HFF-Myc (cell line): Measurements from ENCODE around the gene TMEM132D.

ENCODE experiments used
- DNase-seq: peaks from one replicate; pipeline ENCODE4 v3.0.0-alpha.2; 2011; ENCODE audit warnings: low read depth; ENCODE audit errors: extremely low read depth
- H3K4me3 ChIP-seq: replicated peaks from 2 replicates; pipeline ENCODE4 v1.5.1; 2011; ENCODE audit warnings: low read depth, mild to moderate bottlenecking, control low read depth, low read length
- TF ChIP-seq, protein P1 (sequence below): IDR thresholded peaks from 2 replicates; pipeline ENCODE4 v1.5.1; 2012; ENCODE audit warnings: mild to moderate bottlenecking, low read depth, low read length, control low read depth; ENCODE audit errors: missing control alignments

Gene TMEM132D

DNA sequence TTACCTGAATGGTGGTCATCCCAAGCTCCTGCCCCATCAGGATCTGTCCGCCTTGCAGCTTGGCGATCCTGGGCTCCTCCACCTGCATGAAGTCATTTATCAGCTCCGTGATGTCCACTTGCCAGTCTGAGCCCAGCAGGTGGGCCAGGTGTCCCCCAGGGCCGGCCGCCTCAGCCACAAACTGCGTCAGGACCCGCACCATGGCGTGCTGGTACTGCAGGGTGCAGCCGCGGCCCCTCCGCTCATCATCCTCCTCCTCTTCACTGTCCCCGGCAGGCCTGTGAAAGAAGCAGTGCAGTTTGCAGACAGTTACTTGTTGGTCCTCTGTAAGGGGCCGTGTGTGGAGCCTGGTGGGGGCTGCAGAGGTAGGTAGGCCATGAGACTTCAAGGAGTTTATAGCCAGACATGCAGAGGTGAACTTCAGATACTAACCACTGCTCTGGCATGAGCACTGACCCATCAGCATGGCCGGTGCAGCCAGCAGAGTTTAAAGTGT lies 822.0 kb downstream of the TMEM132D start:
- H3K4me3 ChIP-seq, result no peak overlapping the region
- no peak for DNase-seq
- TF ChIP-seq, protein P1, sequence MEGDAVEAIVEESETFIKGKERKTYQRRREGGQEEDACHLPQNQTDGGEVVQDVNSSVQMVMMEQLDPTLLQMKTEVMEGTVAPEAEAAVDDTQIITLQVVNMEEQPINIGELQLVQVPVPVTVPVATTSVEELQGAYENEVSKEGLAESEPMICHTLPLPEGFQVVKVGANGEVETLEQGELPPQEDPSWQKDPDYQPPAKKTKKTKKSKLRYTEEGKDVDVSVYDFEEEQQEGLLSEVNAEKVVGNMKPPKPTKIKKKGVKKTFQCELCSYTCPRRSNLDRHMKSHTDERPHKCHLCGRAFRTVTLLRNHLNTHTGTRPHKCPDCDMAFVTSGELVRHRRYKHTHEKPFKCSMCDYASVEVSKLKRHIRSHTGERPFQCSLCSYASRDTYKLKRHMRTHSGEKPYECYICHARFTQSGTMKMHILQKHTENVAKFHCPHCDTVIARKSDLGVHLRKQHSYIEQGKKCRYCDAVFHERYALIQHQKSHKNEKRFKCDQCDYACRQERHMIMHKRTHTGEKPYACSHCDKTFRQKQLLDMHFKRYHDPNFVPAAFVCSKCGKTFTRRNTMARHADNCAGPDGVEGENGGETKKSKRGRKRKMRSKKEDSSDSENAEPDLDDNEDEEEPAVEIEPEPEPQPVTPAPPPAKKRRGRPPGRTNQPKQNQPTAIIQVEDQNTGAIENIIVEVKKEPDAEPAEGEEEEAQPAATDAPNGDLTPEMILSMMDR, result no peak

DNA sequence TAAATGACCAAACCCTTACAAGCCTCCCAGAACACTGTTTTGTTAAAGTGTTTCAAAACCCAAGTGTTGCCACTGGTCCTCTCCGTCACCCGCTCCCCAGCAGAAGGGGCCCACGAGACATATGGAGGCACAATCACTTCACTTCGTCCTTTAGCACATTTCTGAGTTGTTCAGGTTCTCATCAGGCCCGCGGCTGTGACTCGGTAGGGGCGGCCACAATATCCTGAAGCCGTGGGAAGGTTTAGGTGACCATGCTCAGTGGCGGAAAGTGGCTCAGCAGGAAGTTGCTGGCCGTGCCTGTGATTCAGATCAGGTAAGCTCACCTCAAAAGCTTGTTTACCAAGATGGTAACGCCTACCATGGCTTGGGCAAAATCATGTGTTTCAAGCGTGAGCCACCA lies 823.0 kb downstream of the TMEM132D start:
- no peak for DNase-seq
- no peak overlapping the region for H3K4me3 ChIP-seq
- TF ChIP-seq, protein P1, result no peak

DNA sequence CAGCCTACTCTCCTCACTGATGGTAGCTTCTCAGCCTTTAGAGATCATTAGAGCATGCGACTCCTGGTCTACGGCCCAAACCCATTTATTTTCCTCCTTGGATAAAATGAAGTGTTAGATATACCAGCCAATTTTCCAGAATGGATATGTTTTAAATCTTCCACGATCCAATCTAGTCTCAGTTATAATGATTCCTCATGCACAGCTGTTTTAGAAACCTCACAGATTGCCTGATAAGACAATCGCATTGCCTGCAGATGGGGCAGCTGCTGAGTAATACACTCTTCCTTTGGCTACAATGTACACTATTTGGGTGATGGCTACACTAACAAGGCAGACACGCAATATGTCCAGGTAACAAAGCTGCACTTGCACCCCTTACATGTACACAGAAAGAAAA lies 823.4 kb downstream of the TMEM132D start:
- H3K4me3 ChIP-seq, result no peak overlapping the region
- TF ChIP-seq, protein P1, result no peak
- no peak for DNase-seq

DNA sequence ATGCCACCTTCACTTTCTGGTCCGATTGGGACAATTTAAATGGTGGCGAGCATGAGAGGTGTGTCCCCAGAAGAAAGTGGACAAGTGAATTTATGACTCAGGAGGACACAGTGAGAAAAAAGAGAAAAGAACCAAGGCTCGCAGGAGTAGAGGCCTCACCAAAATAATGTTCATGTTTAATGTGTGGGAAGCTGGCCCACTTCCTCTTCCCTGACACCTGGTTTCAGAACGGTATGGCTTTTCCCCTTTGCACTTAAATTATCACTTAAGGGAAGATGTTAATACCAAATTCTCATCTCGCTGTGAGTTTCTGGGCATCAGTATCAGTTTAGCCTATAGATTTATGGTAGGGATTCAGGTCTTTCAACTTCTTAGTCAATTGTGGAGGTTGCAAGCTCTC lies 824.1 kb downstream of the TMEM132D start:
- no peak for DNase-seq
- H3K4me3 ChIP-seq, result no peak overlapping the region
- TF ChIP-seq, protein P1, result no peak

DNA sequence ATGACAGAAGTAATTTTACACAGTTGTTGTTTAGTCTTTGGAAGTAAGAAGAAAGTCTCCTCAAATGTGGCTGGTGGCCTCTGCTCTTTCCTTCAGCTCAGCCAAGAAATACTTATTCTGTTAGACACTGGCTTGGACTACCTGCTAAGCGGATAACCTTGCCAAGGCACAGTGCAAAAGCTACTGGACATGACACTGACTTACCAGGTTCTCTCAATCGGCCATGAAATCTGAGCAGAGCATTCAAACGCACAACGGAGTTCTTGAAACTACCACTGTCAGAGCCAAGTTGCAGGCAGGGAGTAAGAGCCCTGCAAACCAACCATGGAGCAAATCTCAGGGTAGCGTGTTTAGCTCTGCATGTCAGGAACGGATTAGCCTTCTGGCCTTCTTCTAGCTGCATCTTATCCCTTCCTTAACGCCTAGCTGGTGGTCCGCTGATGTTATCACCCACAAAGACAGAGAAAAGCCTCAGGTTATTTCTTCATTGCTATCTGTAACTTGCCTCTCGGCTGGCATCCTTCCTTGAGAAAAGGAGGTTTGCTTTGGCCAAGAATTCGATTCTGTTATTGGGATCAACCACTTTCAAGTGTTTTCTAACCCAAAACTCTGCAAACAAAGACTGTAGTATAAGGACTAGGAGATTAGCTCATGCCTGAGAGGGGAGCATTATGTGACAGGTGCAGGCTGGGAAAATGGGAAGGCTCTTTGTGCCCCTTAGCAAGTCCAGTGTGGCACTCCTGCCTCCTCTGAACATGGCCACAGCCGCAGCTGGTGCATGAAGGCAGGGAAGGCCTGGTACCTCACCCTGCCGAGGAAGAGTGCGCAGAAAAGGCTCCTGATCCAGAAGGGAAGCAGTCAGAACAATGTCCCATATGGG lies 827.1 kb downstream of the TMEM132D start:
- TF ChIP-seq, protein P1, result no peak
- no peak overlapping the region for H3K4me3 ChIP-seq
- no peak for DNase-seq

DNA sequence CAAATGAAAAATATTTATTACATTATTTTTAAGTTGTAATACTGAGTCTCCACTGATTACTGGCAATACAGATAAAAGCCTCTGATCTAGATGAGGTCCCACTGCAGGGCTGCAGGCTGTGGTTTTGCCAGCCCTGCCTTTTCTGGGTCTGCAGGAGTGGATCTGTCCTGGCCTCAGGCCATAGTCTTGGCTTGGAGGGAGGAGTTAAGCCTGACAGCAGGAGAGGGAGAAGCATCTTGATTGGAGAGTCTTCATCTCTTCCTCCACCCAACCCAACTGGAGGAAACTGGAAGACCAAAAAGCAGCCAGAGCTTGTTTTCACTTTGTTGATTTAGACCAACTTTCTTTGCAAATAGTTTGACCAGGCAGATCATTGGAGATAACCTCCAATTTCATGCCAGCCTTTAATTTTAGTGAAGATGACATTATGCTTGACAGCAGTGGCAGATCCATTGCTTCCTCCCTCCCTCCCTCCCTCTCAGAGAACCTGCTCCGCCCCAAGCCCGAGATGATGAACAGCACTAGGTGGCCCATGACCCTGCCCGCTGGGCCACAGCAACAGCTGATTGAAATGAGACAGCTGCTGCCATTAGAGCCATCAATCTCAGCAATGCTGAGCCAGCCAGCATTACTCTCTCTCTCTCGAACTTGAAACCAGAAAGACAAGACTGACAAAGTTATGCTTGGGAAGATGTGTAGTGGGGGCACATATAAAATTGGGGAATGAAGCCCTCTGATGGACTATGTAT lies 828.2 kb downstream of the TMEM132D start:
- TF ChIP-seq, protein P1, result no peak
- DNase-seq, result no peak
- no peak overlapping the region for H3K4me3 ChIP-seq
